Measurements from ENCODE around the gene COL5A1.

DNA sequence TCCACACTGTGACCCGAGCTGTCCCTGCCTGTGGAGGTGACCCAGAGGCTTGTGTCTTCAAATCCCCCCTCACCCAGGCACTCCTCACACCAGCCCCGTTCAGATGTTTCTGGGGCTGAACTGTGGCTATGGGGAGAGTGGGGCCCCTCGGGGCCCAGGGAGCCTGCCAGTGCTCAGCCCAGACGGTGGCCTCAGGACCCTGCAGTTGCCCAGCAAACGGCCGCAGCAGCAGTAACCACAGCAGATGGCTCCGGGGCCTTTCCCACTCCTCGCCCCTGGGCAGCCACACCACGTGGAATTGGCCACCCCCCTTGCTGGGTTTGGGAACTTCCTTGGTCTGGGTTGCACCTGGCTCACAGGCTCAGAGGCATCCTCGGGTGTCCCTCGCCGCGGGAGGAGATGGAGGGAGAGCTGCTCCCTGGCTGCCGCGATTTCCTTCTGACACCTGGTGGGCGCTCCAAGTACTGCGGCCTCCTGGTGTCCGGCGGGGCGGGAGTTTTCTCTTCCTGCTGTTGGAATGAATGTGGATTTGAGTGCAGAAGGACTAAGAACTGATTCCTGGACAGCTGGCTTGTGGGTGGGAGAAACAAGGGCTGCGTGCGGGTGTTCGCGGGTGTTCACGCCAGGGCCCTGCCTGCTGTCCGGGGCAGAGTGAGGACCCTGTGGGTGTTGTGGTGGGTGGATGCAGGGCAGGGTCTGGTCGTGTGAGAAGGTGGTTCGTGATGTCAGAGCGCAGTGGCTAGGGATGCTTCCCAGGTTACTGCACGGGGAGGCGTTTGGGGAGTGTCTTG lies 97.5 kb downstream of the COL5A1 start:
- TF ChIP-seq, protein P1, sequence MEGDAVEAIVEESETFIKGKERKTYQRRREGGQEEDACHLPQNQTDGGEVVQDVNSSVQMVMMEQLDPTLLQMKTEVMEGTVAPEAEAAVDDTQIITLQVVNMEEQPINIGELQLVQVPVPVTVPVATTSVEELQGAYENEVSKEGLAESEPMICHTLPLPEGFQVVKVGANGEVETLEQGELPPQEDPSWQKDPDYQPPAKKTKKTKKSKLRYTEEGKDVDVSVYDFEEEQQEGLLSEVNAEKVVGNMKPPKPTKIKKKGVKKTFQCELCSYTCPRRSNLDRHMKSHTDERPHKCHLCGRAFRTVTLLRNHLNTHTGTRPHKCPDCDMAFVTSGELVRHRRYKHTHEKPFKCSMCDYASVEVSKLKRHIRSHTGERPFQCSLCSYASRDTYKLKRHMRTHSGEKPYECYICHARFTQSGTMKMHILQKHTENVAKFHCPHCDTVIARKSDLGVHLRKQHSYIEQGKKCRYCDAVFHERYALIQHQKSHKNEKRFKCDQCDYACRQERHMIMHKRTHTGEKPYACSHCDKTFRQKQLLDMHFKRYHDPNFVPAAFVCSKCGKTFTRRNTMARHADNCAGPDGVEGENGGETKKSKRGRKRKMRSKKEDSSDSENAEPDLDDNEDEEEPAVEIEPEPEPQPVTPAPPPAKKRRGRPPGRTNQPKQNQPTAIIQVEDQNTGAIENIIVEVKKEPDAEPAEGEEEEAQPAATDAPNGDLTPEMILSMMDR (IDR thresholded peaks at IDR 0.05): peak; percentile 78 to 87 (median 86)
- TF ChIP-seq POLR2A (IDR thresholded peaks at IDR 0.05) (no peak), POLR2AphosphoS5 (IDR thresholded peaks at IDR 0.05) (peak in 1 of 3 donors; percentile 27), EP300 (IDR thresholded peaks at IDR 0.05; ENCODE audit: low read depth) (no peak)
